Subcutaneous adipose tissue (tissue), 4 donors: ENCODE data around the gene ACTG1. TPM values are rescaled to one million over a fixed set of nuclear protein-coding genes. Genes with fewer than 3 reads are reported as not detected.

Source experiments
- total RNA-seq, 4 donors: library from RNA; depleted of rRNA; stranded (reverse); fragments of >200 nt; gene quantifications; one replicate each; pipeline ENCODE4 v1.1.0, GENCODE V29; 2016
- TF ChIP-seq, protein P1 (sequence below): fragments of 450-650 bp; IDR thresholded peaks from one replicate; pipeline ENCODE4 v1.5.1; 2016; ENCODE audit warnings: low read depth, mild to moderate bottlenecking, control low read depth, antibody characterized with exemption, moderate library complexity

The ACTG1 gene
- total RNA-seq, 4 donors from 2014 or later, result 1,095 to 1,902 (median 1,493) TPM

DNA sequence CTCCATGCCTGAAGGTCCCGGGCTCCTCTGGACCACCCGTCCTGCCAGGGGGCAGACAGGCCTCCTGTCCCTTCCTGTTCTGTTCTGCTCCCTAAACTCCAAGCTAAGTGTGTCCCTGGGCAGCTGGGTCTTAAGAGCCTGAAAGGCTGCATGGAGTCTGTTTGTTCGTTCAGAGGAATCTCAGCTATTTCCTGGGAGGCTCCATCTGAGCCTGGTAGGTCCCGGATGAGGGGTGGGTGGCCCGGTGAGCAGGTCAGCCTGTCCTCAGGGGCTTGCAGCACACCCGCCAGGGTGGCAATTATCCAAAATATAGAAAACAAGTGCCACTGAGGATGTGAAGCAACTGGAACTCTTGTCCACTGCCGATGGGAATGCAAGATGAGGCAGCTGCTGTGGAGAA is 12.6 kb downstream of the ACTG1 start:
- TF ChIP-seq, protein P1, sequence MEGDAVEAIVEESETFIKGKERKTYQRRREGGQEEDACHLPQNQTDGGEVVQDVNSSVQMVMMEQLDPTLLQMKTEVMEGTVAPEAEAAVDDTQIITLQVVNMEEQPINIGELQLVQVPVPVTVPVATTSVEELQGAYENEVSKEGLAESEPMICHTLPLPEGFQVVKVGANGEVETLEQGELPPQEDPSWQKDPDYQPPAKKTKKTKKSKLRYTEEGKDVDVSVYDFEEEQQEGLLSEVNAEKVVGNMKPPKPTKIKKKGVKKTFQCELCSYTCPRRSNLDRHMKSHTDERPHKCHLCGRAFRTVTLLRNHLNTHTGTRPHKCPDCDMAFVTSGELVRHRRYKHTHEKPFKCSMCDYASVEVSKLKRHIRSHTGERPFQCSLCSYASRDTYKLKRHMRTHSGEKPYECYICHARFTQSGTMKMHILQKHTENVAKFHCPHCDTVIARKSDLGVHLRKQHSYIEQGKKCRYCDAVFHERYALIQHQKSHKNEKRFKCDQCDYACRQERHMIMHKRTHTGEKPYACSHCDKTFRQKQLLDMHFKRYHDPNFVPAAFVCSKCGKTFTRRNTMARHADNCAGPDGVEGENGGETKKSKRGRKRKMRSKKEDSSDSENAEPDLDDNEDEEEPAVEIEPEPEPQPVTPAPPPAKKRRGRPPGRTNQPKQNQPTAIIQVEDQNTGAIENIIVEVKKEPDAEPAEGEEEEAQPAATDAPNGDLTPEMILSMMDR, result no peak

DNA sequence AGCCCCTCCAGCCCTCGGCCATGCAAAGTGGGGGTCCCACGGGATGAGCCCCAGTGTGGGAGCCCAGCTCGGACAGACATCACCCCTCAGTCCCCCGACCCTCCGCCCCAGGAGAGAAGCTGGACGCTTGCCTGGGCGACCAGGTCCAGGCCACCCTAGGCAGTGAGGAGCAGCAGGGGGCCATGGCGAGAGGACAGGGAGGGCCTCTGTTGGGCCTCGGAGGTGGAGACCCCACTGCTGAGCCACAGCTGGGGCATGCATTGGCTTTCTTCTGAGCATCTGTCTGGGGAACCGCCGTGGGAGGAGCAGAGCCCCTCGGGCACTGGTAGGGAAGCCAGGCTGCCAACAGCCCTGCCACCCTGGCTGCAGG is 13.0 kb downstream of the ACTG1 start:
- TF ChIP-seq, protein P1, result no peak

DNA sequence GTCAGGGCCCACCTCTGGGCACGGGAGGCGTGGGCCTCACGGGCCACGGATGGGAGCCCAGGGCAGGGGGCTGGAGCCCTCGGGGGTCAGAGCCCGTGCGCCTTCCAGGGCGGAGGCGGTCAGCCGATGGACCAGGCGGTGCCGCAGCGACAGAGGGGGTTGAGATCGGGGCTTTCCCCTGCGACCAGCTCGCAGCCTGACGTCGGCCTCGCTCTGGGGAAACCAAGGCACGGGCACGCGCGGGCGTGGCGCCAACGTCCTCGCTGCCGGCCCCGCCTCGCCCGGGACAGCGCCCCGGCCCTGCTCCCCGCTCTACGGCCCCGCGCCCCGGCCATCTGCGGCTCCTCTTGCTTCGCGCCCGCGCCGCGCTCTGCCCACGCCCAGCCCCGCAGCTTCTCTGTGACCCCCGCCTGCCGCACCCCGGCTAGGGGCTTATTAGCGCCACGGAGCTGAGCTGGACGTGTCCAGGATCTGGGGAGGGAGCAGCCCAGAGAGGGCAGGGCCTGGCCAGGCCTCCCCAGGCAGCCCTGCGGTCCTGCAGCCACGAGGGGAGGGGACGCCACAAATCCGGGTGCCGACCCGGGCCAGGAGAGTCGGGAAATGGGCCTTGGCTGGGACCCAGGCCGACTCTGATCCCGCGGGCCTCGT is 13.5 kb downstream of the ACTG1 start:
- TF ChIP-seq, protein P1, result no peak

DNA sequence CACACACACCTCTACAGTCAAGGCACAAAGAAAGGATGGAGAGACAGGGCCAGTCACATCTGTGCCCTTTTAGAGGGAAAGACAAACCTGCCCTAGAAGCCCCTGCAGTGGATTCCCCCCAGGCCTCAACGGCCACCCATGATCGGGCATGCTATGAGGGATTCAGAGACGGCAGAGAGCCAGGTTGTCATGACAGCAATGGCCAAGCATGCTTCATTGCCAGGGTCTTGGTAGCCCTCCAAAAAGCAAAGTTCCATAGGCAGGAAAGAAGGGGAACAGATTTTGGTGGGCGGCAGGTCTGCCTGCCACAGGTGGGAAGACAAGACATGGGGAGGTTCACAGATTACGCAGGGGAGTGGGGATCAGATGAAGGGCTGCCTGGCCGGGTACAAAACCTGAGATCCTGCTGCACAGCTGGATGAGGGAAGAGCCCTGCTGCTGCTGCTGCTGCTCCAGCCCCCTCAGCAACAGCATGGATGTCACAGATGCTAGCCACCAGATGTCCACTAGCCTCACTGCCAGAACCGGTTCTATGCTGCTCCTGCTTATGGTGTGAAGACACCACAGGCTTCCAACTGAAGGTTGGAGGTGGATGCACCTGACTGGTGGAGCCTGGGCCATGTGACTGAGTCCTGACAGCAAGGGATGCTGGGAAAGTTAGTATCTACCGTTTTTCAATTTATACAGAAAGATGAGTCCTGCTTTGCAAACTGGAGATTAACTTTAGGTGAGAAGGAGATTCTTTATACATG is 17.8 kb downstream of the ACTG1 start:
- TF ChIP-seq, protein P1, result no peak

DNA sequence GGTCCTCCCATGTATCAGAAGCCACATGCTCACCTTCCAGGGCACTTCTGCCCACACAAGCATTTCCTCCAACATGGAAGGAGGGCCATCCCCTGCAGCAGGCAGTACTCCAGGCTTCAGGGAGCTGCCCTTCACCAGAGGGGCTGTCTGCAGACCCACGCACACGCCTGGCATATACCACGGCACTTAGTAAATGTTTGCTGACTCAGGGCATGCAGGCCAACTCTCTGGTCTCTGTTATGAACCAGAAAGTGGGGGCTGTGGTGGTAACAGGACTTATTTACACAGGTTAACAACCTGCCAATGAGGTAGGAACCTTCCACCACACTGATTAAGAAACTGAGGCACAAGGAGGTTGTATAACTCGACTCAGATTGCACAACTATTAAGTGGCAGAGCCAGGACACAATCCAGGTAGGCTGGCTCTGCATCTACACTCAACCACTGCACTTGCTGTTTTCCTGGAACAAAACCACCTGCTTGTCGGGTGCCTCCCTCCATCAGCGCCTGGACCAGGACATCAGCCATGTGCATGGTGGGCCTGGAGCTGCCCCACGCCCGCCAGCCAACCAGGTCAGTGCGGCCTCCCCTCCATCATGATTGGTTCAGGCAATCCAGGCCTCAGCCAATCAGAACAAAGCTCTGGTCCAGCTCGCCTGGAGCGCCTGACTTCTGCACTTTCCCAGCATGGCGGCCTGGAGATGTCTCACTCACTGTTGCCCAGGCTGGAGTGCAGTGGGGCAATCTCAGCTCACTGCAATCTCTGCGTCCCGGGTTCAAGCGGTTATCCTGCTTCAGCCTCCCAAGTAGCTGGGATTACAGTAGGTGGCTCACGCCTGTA is 19.2 kb downstream of the ACTG1 start:
- TF ChIP-seq, protein P1, result no peak

DNA sequence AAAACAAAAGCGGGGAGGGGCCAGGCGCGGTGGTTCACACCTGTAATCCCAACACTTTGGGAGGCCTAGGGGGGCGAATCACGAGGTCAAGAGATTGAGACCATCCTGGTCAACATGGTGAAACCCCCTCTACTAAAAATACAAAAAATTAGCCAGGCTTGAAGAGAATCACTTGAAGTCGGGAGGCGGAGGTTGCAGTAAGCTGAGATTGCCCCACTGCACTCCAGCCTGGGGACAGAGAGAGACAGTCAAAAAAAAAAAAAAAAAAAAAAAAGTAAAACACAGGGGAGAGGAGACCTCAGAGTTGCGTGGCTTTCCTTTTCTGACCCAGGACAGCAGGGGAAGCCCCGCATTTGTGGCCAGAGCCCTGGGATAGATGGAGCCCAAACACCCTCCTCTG is 19.9 kb downstream of the ACTG1 start:
- TF ChIP-seq, protein P1, result no peak

DNA sequence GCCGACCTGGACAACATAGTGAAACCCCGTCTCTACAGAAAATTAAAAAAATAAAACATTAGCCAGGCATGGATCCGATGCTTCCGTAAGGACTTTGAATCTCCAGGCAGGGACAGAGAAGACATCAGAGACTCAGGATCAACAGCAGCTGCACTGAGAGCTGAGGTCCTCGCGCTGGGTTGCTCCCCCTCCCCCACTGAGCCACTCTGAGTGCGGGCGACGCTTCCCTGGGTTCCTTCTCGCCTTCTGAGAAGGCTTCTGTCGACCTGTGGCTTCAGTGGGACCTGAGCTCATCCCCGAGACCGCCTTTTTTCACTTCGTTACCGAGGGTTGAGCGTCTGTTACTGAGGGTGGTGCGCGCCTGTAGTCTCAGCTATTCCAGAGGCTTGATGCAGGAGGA is 20.4 kb downstream of the ACTG1 start:
- TF ChIP-seq, protein P1, result no peak
